GM18909 (cell line): ENCODE measurements around the gene SLC6A11.

Experiments used
- ATAC-seq: cut with Tn5 transposase; IDR thresholded peaks from one replicate; pipeline ENCODE4 v1.9.1; 2021; ENCODE audit warnings: mild to moderate bottlenecking; ENCODE audit not compliant: unreplicated experiment, poor library complexity

SLC6A11 gene

GRCh38 chr3:10927551-10927950, 111.5 kb downstream of the SLC6A11 start:
- no peak for ATAC-seq

- ATAC-seq, result no peak
Measured at GRCh38 chr3:10928407-10928960, 112.5 kb downstream of the SLC6A11 start.

GRCh38 chr3:10928961-10929471, 113.0 kb downstream of the SLC6A11 start:
- ATAC-seq, result no peak

GRCh38 chr3:10929978-10930665, 114.1 kb downstream of the SLC6A11 start:
- no peak for ATAC-seq

- no peak for ATAC-seq
Measured at GRCh38 chr3:10930666-10931040, 114.6 kb downstream of the SLC6A11 start.

- ATAC-seq, result no peak
Measured at GRCh38 chr3:10932596-10932995, 116.6 kb downstream of the SLC6A11 start.

GRCh38 chr3:10933021-10933420, 117.0 kb downstream of the SLC6A11 start:
- ATAC-seq, result no peak

GRCh38 chr3:10933470-10933804, 117.4 kb downstream of the SLC6A11 start:
- no peak for ATAC-seq

- ATAC-seq, result no peak
Measured at GRCh38 chr3:10933805-10934481, 117.9 kb downstream of the SLC6A11 start.

- no peak for ATAC-seq
Measured at GRCh38 chr3:10935028-10935427, 119.0 kb downstream of the SLC6A11 start.

GRCh38 chr3:10935846-10936631, 120.0 kb downstream of the SLC6A11 start:
- no peak for ATAC-seq

GRCh38 chr3:10936686-10937085, 120.7 kb downstream of the SLC6A11 start:
- no peak for ATAC-seq

- ATAC-seq, result no peak
Measured at GRCh38 chr3:10937141-10937825, 121.3 kb downstream of the SLC6A11 start.

GRCh38 chr3:10939556-10939955, 123.5 kb downstream of the SLC6A11 start:
- no peak for ATAC-seq

GRCh38 chr3:10940106-10940505, 124.1 kb downstream of the SLC6A11 start:
- ATAC-seq, result no peak

- ATAC-seq, result no peak
Measured at GRCh38 chr3:10941972-10942371, 125.9 kb downstream of the SLC6A11 start.

- no peak for ATAC-seq
Measured at GRCh38 chr3:10942690-10943205, 126.7 kb downstream of the SLC6A11 start.

- ATAC-seq, result no peak
Measured at GRCh38 chr3:10944866-10945265, 128.8 kb downstream of the SLC6A11 start.

GRCh38 chr3:10945683-10946287, 129.8 kb downstream of the SLC6A11 start:
- peak; percentile 62 for ATAC-seq

GRCh38 chr3:10946526-10946925, 130.5 kb downstream of the SLC6A11 start:
- no peak for ATAC-seq
